Astrocyte of the spinal cord (primary cell): ENCODE results near the gene SLC5A1.

Experiments
- DNase-seq: peaks from one replicate; pipeline ENCODE4 v3.0.0; 2011; ENCODE audit warnings: low read depth, low spot score
- H3K4me3 ChIP-seq: 2 replicates; pipeline ENCODE4 v1.5.1; 2011; ENCODE audit warnings: low read depth, mild to moderate bottlenecking, low read length, moderate library complexity
- CTCF ChIP-seq: IDR thresholded peaks from 2 replicates; pipeline ENCODE4 v1.5.1; 2012; ENCODE audit warnings: low read depth, mild to moderate bottlenecking, low read length, inconsistent platforms
- in situ Hi-C: cut with HindIII; loops from 2 replicates; pipeline ENCODE4 v1.10.0; 2017; ENCODE audit warnings: low sequenced_read_pairs

Gene SLC5A1

GRCh38 chr22:32030518-32031247 lies 12.4 kb upstream of the SLC5A1 start:
- no peak for DNase-seq
- TF ChIP-seq CTCF = no peak
- no peak overlapping the region for H3K4me3 ChIP-seq
- in situ Hi-C loops = no loop called here

DNA sequence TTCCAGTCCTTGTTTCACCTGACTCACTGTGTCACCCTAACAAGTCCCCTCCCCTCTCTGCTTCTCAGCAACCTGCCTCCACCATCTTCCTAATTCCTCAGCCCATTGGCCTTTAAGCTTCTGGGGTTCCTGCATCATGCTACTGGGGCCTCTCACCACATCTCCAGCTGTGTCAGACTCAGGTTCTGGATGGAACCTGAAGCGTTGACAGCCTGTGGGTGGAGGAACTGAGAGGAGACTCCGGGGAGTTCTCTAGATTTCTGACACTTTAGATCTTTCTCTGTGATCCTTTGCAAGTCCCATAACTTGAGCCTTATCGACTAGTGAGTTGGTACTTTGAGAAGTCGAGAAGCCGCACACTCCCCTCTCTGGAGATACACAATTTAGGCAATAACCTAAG lies 11.6 kb upstream of the SLC5A1 start:
- no peak for TF ChIP-seq CTCF
- DNase-seq = no peak
- no peak overlapping the region for H3K4me3 ChIP-seq
- in situ Hi-C loops = no loop called here

DNA sequence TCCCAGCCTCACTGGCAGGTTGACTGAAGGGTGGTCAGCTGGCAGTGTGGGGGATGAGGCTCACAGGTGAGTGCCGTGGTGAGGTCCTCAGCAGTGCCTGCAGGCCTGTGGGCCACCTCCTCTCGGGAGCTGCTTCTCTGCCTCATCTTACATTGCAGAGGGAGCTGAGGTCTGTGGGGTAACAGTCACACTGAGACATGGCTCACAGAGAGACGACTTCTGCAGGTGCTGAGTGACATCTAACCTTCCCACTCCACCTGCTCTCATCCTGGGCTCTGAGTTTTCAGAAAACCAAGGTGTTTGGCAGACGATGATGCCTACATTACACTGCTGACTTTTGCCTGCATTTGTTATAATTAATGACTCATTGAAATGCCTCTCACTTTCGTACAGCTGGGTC lies 8.8 kb upstream of the SLC5A1 start:
- no peak overlapping the region for H3K4me3 ChIP-seq
- no peak for TF ChIP-seq CTCF
- in situ Hi-C loops = no loop called here
- no peak for DNase-seq

DNA sequence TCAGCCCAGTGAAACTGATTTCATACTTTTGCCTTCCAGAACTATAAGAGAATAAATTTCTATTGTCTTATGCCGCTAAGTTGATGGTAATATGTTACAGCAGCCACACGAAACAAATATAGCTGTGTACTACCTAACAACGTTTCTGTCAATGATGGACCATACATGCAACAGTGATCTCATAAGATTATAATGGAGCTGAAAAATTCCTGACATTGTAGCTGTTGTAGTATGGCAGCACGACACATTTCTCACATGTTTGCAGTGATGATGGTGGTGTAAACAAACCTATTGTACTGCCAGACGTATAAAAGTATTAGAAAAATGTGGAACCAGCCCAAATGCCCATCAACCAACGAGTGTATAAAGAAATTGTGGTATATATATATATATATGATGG lies 5.8 kb upstream of the SLC5A1 start:
- DNase-seq = no peak
- in situ Hi-C loops = no loop called here
- TF ChIP-seq CTCF = no peak
- no peak overlapping the region for H3K4me3 ChIP-seq

DNA sequence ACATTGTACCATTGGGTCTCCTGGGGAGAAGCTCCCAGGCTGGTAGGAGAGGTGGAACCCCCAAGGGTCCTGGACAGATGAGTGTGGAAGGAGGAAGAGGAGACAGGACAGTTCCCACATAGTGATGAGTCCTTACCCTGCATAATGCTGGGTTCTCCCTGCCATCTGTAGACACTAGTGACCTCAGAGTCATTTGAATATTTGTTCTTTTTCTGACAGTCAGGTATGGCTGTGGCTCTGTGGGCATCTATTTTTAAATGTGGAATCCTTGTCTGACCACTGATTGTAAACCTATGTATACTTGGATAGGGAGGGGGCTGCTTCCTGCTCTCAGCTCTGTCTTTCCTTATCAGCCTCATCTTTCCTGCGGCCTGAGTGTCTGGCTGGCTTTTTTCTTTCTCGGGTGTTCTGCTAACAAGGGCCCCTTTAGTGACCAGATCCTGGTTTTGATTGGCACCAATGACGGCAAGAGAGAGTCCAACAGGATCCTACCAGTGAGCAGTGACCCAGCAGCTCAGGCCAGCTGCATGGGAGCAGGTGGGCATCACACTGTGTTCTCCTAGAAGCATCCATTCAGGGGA lies 2.6 kb upstream of the SLC5A1 start:
- in situ Hi-C loops = no loop called here
- no peak overlapping the region for H3K4me3 ChIP-seq
- TF ChIP-seq CTCF = no peak
- DNase-seq = no peak

- no peak for TF ChIP-seq CTCF
- DNase-seq = no peak
- no peak overlapping the region for H3K4me3 ChIP-seq
- in situ Hi-C loops = no loop called here
Measured at GRCh38 chr22:32043391-32043790, 330 bp downstream of the SLC5A1 start.
